Measurements from ENCODE around the gene XRCC1. TPM values are rescaled to one million over a fixed set of nuclear protein-coding genes. Genes with fewer than 3 reads are reported as not detected.

The XRCC1 gene
- total and polyA plus RNA-seq, 2 of the 4 experiments (the other 2 are of a cell fraction), result 12.5 to 21.3 TPM

DNA sequence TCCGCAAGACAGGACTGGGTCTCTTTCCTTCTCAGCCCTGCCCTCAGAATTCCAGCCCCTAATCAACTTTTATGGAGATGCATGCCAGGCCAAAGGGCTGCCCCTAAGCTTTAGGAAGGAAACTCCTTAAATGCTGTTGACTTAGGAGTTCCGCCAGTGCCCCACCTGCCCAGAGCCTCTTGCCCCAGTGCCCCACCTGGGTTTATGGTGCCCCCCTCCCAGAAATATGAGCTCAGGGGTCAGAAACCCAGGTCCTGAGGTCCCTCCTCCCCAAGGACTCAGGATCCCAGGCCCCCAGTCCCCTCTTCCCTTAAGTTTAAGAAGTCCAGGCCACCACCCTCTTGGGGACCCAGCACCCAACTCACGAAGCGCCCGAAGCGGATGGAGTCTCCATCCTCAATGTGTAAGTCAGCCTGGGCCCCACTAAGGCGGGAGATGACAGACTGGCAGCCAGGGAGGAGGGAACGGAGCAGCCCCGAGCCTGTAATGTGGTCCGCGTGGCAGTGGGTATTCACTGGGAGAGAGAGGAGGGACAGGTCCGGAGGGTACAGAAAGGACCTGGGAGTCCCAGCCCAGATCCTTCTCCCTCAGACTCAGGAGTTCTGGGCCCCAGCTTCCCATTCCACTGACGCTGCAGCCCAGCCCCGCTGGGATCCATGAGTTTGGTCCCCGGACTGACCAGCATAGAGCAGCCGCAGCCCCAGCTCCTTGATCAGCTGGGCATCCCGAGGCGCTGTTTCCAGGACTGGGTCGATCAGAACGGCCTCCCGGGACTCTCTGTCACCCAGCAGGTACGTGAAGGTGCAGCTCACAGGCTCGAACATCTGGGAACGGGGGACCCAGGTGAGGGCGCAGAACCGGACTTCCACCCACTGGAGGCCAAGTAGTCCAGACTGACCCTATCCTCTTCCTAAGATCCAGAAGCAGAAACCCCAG, 49.2 kb downstream of the XRCC1 start:
- CTCF ChIA-PET, result no interaction called here
- peak; percentile 9 for DNase-seq

More for the DNA sequence above, 49.2 kb downstream of the XRCC1 start:
- intact Hi-C loops (cut with micrococcal nuclease) (no loop called here), dilution Hi-C loops (cut with HindIII; ENCODE audit: low sequenced_read_pairs, unreplicated experiment) (no loop called here), in situ Hi-C loops (cut with MboI; ENCODE audit: low sequenced_read_pairs) (loop anchor here (10.0 kb wide), 1 partner anchor 421 kb away; no protein-coding TSS in a partner anchor)
- Histone ChIP-seq H4K20me1 (ENCODE audit: insufficient read depth, low read length) (peaks cover 6% of the 10 kb centered on the region), H2BK15ac (ENCODE audit: low read depth, low read length) (no peak overlapping the region), H2BK5ac (ENCODE audit: low read depth, low read length, poor library complexity, severe bottlenecking) (no peak overlapping the region), H3K36me3 (ENCODE audit: control insufficient read depth, insufficient read depth, low read length) (peaks cover 2% of the 10 kb centered on the region; the same call in 1 of the 2 replicates), H4K8ac (ENCODE audit: low read depth in 2 of 2, low read length in 2 of 2) (peak overlapping the region; percentile 33 to 53; a peak in 3 of 4 replicates), H3K27ac (ENCODE audit: insufficient read depth, low read length) (peak overlapping the region; percentile 19), H3K23ac (ENCODE audit: low read depth, low read length) (peak overlapping the region; percentile 81), H3K14ac (replicated peaks; ENCODE audit: low read depth, low read length) (peak overlapping the region; percentile 79), H2BK120ac (ENCODE audit: low read depth, low read length) (no peak overlapping the region), H3K9me3 (ENCODE audit: control insufficient read depth, insufficient read depth, low read length) (no peaks in the 10 kb centered on the region), H3K18ac (ENCODE audit: low read depth, low read length) (no peak overlapping the region), H2AK5ac (ENCODE audit: low read depth, low read length) (peak overlapping the region; percentile 54), H3K4me1 (ENCODE audit: control insufficient read depth, insufficient read depth, low read length) (peaks cover 4% of the 10 kb centered on the region), H4K91ac (ENCODE audit: insufficient read depth, low read depth, low read length) (peak overlapping the region; percentile 33; the same call in 1 of the 2 replicates), H3K9ac (ENCODE audit: low read depth, low read length) (peak overlapping the region; percentile 80), H3K4me2 (ENCODE audit: low read depth, low read length) (peak overlapping the region; percentile 82), H3K9me1 (ENCODE audit: insufficient read depth, low read length) (peaks cover 11% of the 10 kb centered on the region), H3K56ac (ENCODE audit: extremely low read depth, insufficient read depth, low read length) (peak overlapping the region; percentile 65), H4K5ac (ENCODE audit: low read depth, low read length) (no peak overlapping the region), H3K4me3 (ENCODE audit: insufficient read depth, low read depth, low read length) (peak overlapping the region; percentile 96), H3K4ac (ENCODE audit: low read depth, low read length) (peak overlapping the region; percentile 76), H2BK20ac (ENCODE audit: low read depth, low read length) (no peak overlapping the region), H3K79me1 (ENCODE audit: low read depth in 1 of 2, low read length in 2 of 2) (peaks cover 20 to 63% of the 10 kb centered on the region in 2 experiments; a peak in 3 of 4 replicates), H3K27me3 (ENCODE audit: control insufficient read depth, insufficient read depth, low read length) (no peaks in the 10 kb centered on the region), H2AFZ (replicated peaks; ENCODE audit: low read length, poor library complexity) (peak overlapping the region; percentile 94), H2AK9ac (replicated peaks; ENCODE audit: low read depth, low read length, poor library complexity) (peak overlapping the region; percentile 84)
- no peak for TF ChIP-seq BHLHE40 (IDR thresholded peaks at IDR 0.05; ENCODE audit: low read depth, low read length)
- TF ChIP-seq MXI1 (IDR thresholded peaks at IDR 0.05; ENCODE audit: borderline replicate concordance, low read depth, low read length), result peak; percentile 52; the same call in 1 of the 2 replicates
- BruUV-seq (replicated peaks), result no TSS peak
- ATAC-seq (ENCODE audit: low read depth), result peak; percentile 30
- WGBS, 2 experiments (ENCODE audit: extremely low coverage in 2 of 2, insufficient read length in 1 of 2), result 9% methylated on average over 6 of the region's 26 CpGs; no CpG with 5 or more reads in 1 of the 2 experiments
- POLR2A ChIA-PET (ENCODE audit: unreplicated experiment), result no interaction called here
